Stomach (tissue), 4 donors: Measurements from ENCODE around the gene ZNF846.

Source experiments
- POLR2A ChIP-seq, 4 donors: fragments of 450-650 bp; IDR thresholded peaks; one replicate each; pipeline ENCODE4 v1.6.1; 2016; ENCODE audit warnings: antibody characterized with exemption in 4 of 4, control low read depth in 2 of 4, mild to moderate bottlenecking in 1 of 4, moderate library complexity in 1 of 4
- TF ChIP-seq, protein P1 (sequence below), 7 experiments: fragments of 450-650 bp in 4 of 7; fragments of 200-600 bp in 3 of 7; sonication (generic) in 3 of 7; IDR thresholded peaks; one replicate each; pipeline ENCODE4 v1.5.1; 2016 to 2019; ENCODE audit warnings: antibody characterized with exemption in 7 of 7, control low read depth in 2 of 7, mild to moderate bottlenecking in 1 of 7

DNA sequence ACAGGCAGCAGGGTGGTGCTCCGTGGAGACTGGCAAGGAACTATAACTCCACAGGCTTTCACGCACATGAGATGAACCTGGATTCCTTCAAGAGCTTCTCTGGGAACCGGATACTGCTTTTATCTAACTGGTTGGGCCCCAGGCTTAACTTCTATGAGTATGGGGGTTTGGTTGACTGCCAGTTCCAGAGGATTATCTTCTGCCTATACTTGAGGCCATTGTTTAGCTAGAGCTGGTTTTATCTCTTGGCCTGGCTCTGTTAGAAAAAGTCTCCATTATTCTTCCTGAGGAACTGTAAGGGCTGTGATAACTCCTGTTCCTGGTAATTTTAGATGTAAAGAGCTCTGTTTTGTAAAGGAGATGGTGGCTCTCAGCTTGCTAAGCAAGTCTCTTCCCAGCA, 40.9 kb downstream of the ZNF846 start:
- TF ChIP-seq, protein P1, sequence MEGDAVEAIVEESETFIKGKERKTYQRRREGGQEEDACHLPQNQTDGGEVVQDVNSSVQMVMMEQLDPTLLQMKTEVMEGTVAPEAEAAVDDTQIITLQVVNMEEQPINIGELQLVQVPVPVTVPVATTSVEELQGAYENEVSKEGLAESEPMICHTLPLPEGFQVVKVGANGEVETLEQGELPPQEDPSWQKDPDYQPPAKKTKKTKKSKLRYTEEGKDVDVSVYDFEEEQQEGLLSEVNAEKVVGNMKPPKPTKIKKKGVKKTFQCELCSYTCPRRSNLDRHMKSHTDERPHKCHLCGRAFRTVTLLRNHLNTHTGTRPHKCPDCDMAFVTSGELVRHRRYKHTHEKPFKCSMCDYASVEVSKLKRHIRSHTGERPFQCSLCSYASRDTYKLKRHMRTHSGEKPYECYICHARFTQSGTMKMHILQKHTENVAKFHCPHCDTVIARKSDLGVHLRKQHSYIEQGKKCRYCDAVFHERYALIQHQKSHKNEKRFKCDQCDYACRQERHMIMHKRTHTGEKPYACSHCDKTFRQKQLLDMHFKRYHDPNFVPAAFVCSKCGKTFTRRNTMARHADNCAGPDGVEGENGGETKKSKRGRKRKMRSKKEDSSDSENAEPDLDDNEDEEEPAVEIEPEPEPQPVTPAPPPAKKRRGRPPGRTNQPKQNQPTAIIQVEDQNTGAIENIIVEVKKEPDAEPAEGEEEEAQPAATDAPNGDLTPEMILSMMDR (IDR thresholded peaks at IDR 0.05), result no peak
- TF ChIP-seq POLR2A (IDR thresholded peaks at IDR 0.05), result no peak
